IPS-18a (cell line): Measurements from ENCODE around the gene USP13.
"Not testable (repeated sequence)": the region's sequence is repeated elsewhere in the genome, so short reads cannot be mapped to it uniquely, and the experiment has no call there.

Experiments used
- H3K27ac ChIP-seq: one replicate; pipeline ENCODE4 v1.5.1; 2013; ENCODE audit warnings: low read length
- H3K27me3 ChIP-seq: one replicate; pipeline ENCODE4 v1.6.1; 2013; ENCODE audit warnings: mild to moderate bottlenecking, low read length; ENCODE audit not compliant: control insufficient read depth, insufficient read depth
- H3K36me3 ChIP-seq: one replicate; pipeline ENCODE4 v1.6.1; 2013; ENCODE audit warnings: low read depth, low read length; ENCODE audit not compliant: control insufficient read depth
- H3K4me1 ChIP-seq: one replicate; pipeline ENCODE4 v1.6.1; 2013; ENCODE audit warnings: low read depth, low read length; ENCODE audit not compliant: control insufficient read depth
- H3K4me3 ChIP-seq: one replicate; pipeline ENCODE4 v1.5.1; 2013; ENCODE audit warnings: low read length
- H3K9ac ChIP-seq: one replicate; pipeline ENCODE4 v1.6.1; 2013; ENCODE audit warnings: mild to moderate bottlenecking, low read length, moderate library complexity
- H3K9me3 ChIP-seq: one replicate; pipeline ENCODE4 v1.6.1; 2013; ENCODE audit warnings: low read depth, low read length; ENCODE audit not compliant: control insufficient read depth

USP13 gene

GRCh38 chr3:179624451-179624850 is 28.4 kb upstream of the USP13 start:
- peaks cover 16% of the 10 kb centered on the region for H3K36me3 ChIP-seq
- H3K27ac ChIP-seq, result no peak overlapping the region
- no peak overlapping the region for H3K9ac ChIP-seq
- H3K9me3 ChIP-seq, result no peaks in the 10 kb centered on the region
- H3K4me3 ChIP-seq, result no peak overlapping the region
- H3K4me1 ChIP-seq, result no peaks in the 10 kb centered on the region
- H3K27me3 ChIP-seq, result no peaks in the 10 kb centered on the region

GRCh38 chr3:179630753-179631451 is 21.9 kb upstream of the USP13 start:
- Histone ChIP-seq H3K4me3 (no peak overlapping the region), H3K9ac (no peak overlapping the region), H3K4me1 (no peaks in the 10 kb centered on the region), H3K27ac (no peak overlapping the region), H3K27me3 (no peaks in the 10 kb centered on the region), H3K36me3 (no peaks in the 10 kb centered on the region), H3K9me3 (no peaks in the 10 kb centered on the region)

GRCh38 chr3:179640469-179640868 is 12.4 kb upstream of the USP13 start:
- no peak overlapping the region for H3K9ac ChIP-seq

GRCh38 chr3:179642871-179643270 is 10.0 kb upstream of the USP13 start:
- H3K9me3 ChIP-seq, result no peaks in the 10 kb centered on the region
- H3K27me3 ChIP-seq, result no peaks in the 10 kb centered on the region
- H3K27ac ChIP-seq, result no peak overlapping the region
- no peak overlapping the region for H3K9ac ChIP-seq
- peaks cover 4% of the 10 kb centered on the region for H3K4me1 ChIP-seq
- no peak overlapping the region for H3K4me3 ChIP-seq
- H3K36me3 ChIP-seq, result no peaks in the 10 kb centered on the region

More at GRCh38 chr3:179640469-179640868, 12.4 kb upstream of the USP13 start:
- no peak overlapping the region for H3K4me3 ChIP-seq
- H3K9me3 ChIP-seq, result no peaks in the 10 kb centered on the region
- H3K36me3 ChIP-seq, result no peaks in the 10 kb centered on the region
- H3K27ac ChIP-seq, result no peak overlapping the region
- no peaks in the 10 kb centered on the region for H3K27me3 ChIP-seq
- H3K4me1 ChIP-seq, result peaks cover 4% of the 10 kb centered on the region

GRCh38 chr3:179643837-179644236 is 9.0 kb upstream of the USP13 start:
- not testable (repeated sequence) for H3K4me3 ChIP-seq, H3K9me3 ChIP-seq, H3K9ac ChIP-seq, H3K36me3 ChIP-seq, H3K27me3 ChIP-seq, H3K4me1 ChIP-seq, H3K27ac ChIP-seq

GRCh38 chr3:179646177-179646576 is 6.7 kb upstream of the USP13 start:
- Histone ChIP-seq H3K9ac (no peak overlapping the region), H3K27ac (no peak overlapping the region), H3K4me3 (no peak overlapping the region), H3K27me3 (no peaks in the 10 kb centered on the region), H3K9me3 (no peaks in the 10 kb centered on the region), H3K4me1 (peaks cover 4% of the 10 kb centered on the region), H3K36me3 (no peaks in the 10 kb centered on the region)

- Histone ChIP-seq H3K4me1 (peaks cover 4% of the 10 kb centered on the region), H3K27me3 (peaks cover 10% of the 10 kb centered on the region), H3K9me3 (no peaks in the 10 kb centered on the region), H3K9ac (peak overlapping the region; percentile 82), H3K36me3 (no peaks in the 10 kb centered on the region), H3K27ac (no peak overlapping the region), H3K4me3 (peak overlapping the region; percentile 74)
Observed at GRCh38 chr3:179651687-179652446, 973 bp upstream of the USP13 start.

- H3K27me3 ChIP-seq, result peaks cover 10% of the 10 kb centered on the region
- peak overlapping the region; percentile 43 for H3K27ac ChIP-seq
- no peaks in the 10 kb centered on the region for H3K9me3 ChIP-seq
- peak overlapping the region; percentile 87 for H3K9ac ChIP-seq
- H3K36me3 ChIP-seq, result no peaks in the 10 kb centered on the region
- peak overlapping the region; percentile 81 for H3K4me3 ChIP-seq
- H3K4me1 ChIP-seq, result peaks cover 4% of the 10 kb centered on the region
Observed at GRCh38 chr3:179653096-179653797, 407 bp downstream of the USP13 start.

- Histone ChIP-seq H3K4me3 (peak overlapping the region; percentile 81), H3K9ac (no peak overlapping the region)
Observed at GRCh38 chr3:179655236-179655635, 2.4 kb downstream of the USP13 start.

GRCh38 chr3:179658606-179659005 is 5.8 kb downstream of the USP13 start:
- Histone ChIP-seq H3K4me1 (peaks cover 8% of the 10 kb centered on the region), H3K27ac (no peak overlapping the region), H3K36me3 (no peaks in the 10 kb centered on the region), H3K9ac (no peak overlapping the region), H3K27me3 (no peaks in the 10 kb centered on the region), H3K9me3 (no peaks in the 10 kb centered on the region), H3K4me3 (no peak overlapping the region)

More at GRCh38 chr3:179655236-179655635, 2.4 kb downstream of the USP13 start:
- Histone ChIP-seq H3K4me1 (peaks cover 4% of the 10 kb centered on the region), H3K9me3 (no peaks in the 10 kb centered on the region), H3K36me3 (no peaks in the 10 kb centered on the region), H3K27ac (no peak overlapping the region), H3K27me3 (peaks cover 10% of the 10 kb centered on the region)

GRCh38 chr3:179660872-179661271 is 8.0 kb downstream of the USP13 start:
- peaks cover 6% of the 10 kb centered on the region for H3K4me1 ChIP-seq
- H3K4me3 ChIP-seq, result no peak overlapping the region
- H3K27me3 ChIP-seq, result no peaks in the 10 kb centered on the region
- no peaks in the 10 kb centered on the region for H3K9me3 ChIP-seq
- no peaks in the 10 kb centered on the region for H3K36me3 ChIP-seq
- no peak overlapping the region for H3K27ac ChIP-seq
- H3K9ac ChIP-seq, result no peak overlapping the region
